HFFc6 (cell line): ENCODE results near the gene ST3GAL2. TPM values are rescaled to one million over a fixed set of nuclear protein-coding genes. Genes with fewer than 3 reads are reported as not detected.

Experiments
- DNase-seq: peaks from one replicate; pipeline ENCODE4 v3.0.0-alpha.2; 2018
- H3K27ac Mint-ChIP-seq: 2 replicates; pipeline ENCODE4 v1.8.0; 2020; ENCODE audit warnings: mild to moderate bottlenecking, mixed read lengths
- H3K27me3 Mint-ChIP-seq: 2 replicates; pipeline ENCODE4 v1.8.0; 2021; ENCODE audit warnings: mild to moderate bottlenecking, moderate library complexity, mixed read lengths; ENCODE audit not compliant: insufficient read depth
- H3K36me3 Mint-ChIP-seq: 2 replicates; pipeline ENCODE4 v1.8.0; 2021; ENCODE audit warnings: low read depth, mixed read lengths
- H3K4me1 Mint-ChIP-seq: 2 replicates; pipeline ENCODE4 v1.8.0; 2020; ENCODE audit warnings: low read depth, mixed read lengths
- H3K4me3 Mint-ChIP-seq: 2 replicates; pipeline ENCODE4 v1.8.0; 2020; ENCODE audit warnings: mild to moderate bottlenecking, moderate library complexity, mixed read lengths
- H3K9me3 Mint-ChIP-seq: 2 replicates; pipeline ENCODE4 v1.8.0; 2020; ENCODE audit warnings: mild to moderate bottlenecking, mixed read lengths
- total RNA-seq, 6 experiments: library from RNA; stranded (reverse); fragmentation: NEBNext Ultra II Directional; extraction: Animal tissue kit (Norgen Biotek cat#: 25700); gene quantifications; 2 replicates in 1 of 6; 3 replicates in 5 of 6; pipeline ENCODE4 v1.2.3, GENCODE V29; 2021
- TF ChIP-seq, protein P1 (sequence below): fragments of 200-600 bp; sonication (generic); IDR thresholded peaks from 2 replicates; pipeline ENCODE4 v1.5.0; 2021; ENCODE audit warnings: antibody characterized with exemption, mild to moderate bottlenecking

ST3GAL2 gene
- total RNA-seq, 6 experiments from 2014 or later: 25.4 to 31.2 (median 26.3) TPM

DNA sequence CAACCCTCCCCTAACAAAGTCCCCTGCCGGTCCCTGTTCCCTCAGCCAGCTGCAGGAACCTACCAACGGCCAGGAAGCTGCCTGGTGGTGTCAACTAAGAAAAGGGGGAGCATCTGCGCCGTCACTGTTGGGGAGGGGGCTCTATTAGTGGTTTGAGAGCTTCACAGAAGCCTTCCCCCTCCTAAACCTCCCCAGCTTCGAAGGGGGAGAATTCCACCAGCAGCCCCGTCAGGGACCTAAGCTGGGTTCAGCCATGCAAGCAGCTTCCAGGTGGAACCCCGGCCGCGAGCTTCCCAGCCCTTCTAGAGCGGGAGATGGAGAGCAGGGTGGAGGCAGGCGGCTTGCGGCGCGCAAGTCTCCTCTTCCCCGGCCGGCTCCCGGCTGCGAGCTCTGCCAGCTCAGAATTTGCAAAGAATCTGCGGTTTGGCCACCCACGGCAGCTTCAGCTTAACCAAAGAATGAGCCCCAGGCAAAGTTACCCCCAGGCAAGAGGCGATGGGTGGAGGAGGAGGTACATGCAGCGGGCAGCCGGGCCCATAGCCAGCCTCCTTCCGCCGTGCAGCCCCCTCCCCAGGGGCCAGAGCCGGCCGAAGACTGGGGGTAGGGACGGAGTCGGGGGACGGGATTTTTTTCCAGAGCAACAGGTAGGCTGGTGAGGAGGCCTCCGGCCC, 58.5 kb downstream of the ST3GAL2 start:
- Mint-ChIP-seq H3K27me3 (peaks cover 9% of the 10 kb centered on the region), H3K27ac (peak overlapping the region; percentile 94), H3K36me3 (peaks cover 22% of the 10 kb centered on the region), H3K9me3 (no peaks in the 10 kb centered on the region), H3K4me1 (no peaks in the 10 kb centered on the region), H3K4me3 (peak overlapping the region; percentile 93)
- DNase-seq: peak; percentile 82
- TF ChIP-seq, protein P1, sequence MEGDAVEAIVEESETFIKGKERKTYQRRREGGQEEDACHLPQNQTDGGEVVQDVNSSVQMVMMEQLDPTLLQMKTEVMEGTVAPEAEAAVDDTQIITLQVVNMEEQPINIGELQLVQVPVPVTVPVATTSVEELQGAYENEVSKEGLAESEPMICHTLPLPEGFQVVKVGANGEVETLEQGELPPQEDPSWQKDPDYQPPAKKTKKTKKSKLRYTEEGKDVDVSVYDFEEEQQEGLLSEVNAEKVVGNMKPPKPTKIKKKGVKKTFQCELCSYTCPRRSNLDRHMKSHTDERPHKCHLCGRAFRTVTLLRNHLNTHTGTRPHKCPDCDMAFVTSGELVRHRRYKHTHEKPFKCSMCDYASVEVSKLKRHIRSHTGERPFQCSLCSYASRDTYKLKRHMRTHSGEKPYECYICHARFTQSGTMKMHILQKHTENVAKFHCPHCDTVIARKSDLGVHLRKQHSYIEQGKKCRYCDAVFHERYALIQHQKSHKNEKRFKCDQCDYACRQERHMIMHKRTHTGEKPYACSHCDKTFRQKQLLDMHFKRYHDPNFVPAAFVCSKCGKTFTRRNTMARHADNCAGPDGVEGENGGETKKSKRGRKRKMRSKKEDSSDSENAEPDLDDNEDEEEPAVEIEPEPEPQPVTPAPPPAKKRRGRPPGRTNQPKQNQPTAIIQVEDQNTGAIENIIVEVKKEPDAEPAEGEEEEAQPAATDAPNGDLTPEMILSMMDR: no peak

DNA sequence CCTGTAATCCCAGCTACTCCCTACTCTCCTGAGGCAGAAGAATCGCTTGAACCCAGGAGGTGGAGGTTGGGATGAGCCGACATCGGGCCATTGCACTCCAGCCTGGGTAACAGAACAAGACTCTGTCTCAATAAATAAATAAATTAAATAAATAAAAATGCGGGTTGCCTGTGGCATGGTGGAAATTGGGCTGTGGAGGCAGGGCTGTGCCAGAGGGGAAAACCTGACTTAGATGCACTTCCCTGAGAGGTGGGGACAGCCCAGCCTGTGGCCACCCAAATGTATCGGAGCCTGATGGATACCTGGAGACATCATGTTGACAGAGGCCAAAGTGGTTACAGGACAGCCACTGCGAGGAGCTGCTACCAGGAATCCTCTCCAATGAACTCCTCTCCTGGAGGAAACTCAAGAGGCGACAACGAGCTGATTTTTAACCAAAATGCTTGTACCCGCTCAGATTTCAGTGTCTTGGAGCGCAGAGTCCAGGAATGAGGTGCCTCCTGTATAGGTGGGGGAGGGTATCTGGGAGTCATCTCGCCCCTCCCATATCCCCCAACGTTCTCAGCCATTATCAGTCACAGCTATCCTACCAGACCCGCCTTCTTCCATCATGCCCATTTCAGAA, 59.9 kb downstream of the ST3GAL2 start:
- no peak for DNase-seq
- Mint-ChIP-seq H3K36me3 (peaks cover 22% of the 10 kb centered on the region), H3K9me3 (no peaks in the 10 kb centered on the region), H3K27ac (peak overlapping the region; percentile 26; the same call in 1 of the 2 replicates), H3K27me3 (peaks cover 9% of the 10 kb centered on the region), H3K4me1 (no peaks in the 10 kb centered on the region), H3K4me3 (peak overlapping the region; percentile 93; the same call in 1 of the 2 replicates)
- TF ChIP-seq, protein P1: no peak

DNA sequence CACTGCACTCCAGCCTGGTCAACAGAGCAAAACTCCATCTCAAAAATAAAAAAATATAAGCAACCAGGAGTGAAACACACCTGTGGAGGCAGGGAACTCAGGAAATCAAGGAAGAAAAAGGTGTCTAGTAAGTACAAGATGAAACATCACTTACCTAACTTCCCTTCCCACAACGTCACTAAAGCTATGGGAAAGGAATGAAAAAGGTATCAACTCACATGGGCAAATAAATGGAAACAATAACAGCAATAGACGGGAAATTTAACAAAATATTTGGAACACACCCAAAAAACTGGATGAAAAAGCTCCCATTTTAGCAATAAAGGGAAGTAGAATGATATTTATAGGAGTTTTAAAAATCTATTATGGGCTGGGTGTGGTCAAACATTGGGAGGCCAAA, 61.1 kb downstream of the ST3GAL2 start:
- TF ChIP-seq, protein P1: no peak
- no peak overlapping the region for H3K27ac Mint-ChIP-seq
- no peaks in the 10 kb centered on the region for H3K4me1 Mint-ChIP-seq
- H3K36me3 Mint-ChIP-seq: peaks cover 25% of the 10 kb centered on the region
- DNase-seq: no peak
- no peak overlapping the region for H3K4me3 Mint-ChIP-seq
- H3K9me3 Mint-ChIP-seq: no peaks in the 10 kb centered on the region
- H3K27me3 Mint-ChIP-seq: peaks cover 9% of the 10 kb centered on the region

DNA sequence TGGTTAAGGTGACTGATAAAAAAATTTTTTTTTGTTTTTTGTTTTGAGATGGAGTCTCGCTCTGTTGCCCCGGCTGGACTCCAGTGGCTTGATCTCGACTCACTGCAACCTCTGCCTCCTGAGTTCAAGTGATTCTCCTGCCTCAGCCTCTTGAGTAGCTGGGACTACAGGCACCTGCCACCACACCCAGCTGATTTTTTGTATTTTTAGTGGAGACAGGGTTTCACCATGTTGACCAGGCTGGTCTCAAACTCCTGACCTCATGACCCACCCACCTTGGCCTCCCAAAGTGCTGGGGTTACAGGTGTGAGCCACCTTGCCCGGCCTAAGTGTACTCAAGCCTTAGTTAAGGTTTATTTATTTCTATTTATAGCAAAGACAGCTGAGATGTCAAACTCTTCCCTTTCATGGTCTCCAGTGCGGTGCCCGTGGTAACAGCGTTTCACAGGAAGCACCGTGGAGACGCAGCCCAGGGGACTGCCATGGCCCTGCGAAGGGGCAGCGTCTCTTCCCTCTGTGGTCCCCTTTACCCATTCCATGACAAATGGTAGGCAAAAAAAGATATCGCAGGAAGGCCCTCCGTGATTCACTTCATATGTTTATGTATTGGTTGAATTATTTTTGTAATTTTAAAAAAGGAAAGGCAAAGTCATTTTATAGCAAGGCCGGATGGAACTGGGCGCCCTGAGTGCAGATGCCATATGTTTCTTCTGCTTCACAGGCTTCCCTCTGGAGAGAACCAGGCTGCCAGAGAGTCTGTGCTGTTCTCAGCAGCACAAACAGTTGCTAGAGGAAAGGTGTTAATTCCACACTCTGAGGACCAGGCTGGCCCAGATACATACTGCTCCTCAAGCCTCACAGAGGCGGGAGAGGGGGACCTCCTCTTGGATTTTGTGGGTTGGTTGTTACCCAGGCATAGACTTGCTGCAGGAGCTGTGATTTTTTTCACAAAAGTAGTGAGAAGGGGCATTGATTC, 63.0 kb downstream of the ST3GAL2 start:
- Mint-ChIP-seq H3K36me3 (peaks cover 29% of the 10 kb centered on the region), H3K4me3 (no peak overlapping the region), H3K27me3 (peaks cover 9% of the 10 kb centered on the region), H3K9me3 (no peaks in the 10 kb centered on the region), H3K27ac (peak overlapping the region; percentile 31), H3K4me1 (no peaks in the 10 kb centered on the region)
- TF ChIP-seq, protein P1: no peak
- DNase-seq: no peak

DNA sequence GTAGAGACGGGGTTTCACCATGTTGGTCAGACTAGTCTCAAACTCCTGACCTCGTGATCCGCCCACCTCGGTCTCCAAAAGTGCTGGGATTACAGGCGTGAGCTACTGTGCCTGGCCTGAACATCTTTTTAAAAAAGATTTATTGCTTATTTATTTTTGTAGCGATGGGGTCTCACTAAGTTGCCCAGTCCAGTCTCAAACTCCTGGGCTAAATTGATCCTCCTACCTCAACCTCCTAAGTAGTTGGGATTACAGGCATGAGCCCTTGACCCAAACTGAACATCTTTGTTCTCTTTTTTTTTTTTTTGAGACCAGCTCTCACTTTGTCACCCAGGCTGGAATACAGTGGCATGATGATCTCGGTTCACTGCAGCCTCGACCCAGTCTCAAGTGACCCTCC, 64.7 kb downstream of the ST3GAL2 start:
- TF ChIP-seq, protein P1: no peak
- no peak for DNase-seq

More for the DNA sequence above, 64.7 kb downstream of the ST3GAL2 start:
- Mint-ChIP-seq H3K27me3 (peaks cover 11% of the 10 kb centered on the region), H3K4me3 (no peak overlapping the region), H3K27ac (no peak overlapping the region), H3K36me3 (peaks cover 34% of the 10 kb centered on the region), H3K9me3 (no peaks in the 10 kb centered on the region), H3K4me1 (0 out of 2 replicates have a peak, but pooled peaks cover 5% of the 10 kb centered on the region)
